HL-60 (cell line): ENCODE measurements around the gene SNX6.

Experiments used
- DNase-seq, 2 experiments: peaks; one replicate each; pipeline ENCODE4 v3.0.0-alpha.2; 2010 to 2020; ENCODE audit warnings: low read depth in 1 of 2, low spot score in 1 of 2
- H3K27ac ChIP-seq: fragments of 250-450 bp; sonication (Bioruptor Pico); replicated peaks from 2 replicates; pipeline ENCODE4 v1.5.1; 2020; ENCODE audit warnings: mild to moderate bottlenecking, moderate library complexity
- H3K27me3 ChIP-seq: fragments of 250-450 bp; sonication (Bioruptor Pico); 2 replicates; pipeline ENCODE4 v1.5.1; 2021; ENCODE audit warnings: mild to moderate bottlenecking, moderate library complexity; ENCODE audit not compliant: insufficient read depth, poor library complexity, severe bottlenecking
- H3K4me3 ChIP-seq: replicated peaks from 2 replicates; pipeline ENCODE4 v1.5.1; 2011; ENCODE audit warnings: mild to moderate bottlenecking, control low read depth, low read length; ENCODE audit not compliant: insufficient read depth
- GABPA ChIP-seq: IDR thresholded peaks from 2 replicates; pipeline ENCODE4 v1.6.1; 2012; ENCODE audit warnings: low read depth
- POLR2AphosphoS5 ChIP-seq: IDR thresholded peaks from 2 replicates; pipeline ENCODE4 v1.6.1; 2012; ENCODE audit warnings: low read depth
- SPI1 ChIP-seq: IDR thresholded peaks from 2 replicates; pipeline ENCODE4 v1.6.1; 2012; ENCODE audit warnings: low read depth, mild to moderate bottlenecking, borderline replicate concordance
- TF ChIP-seq, protein P1 (sequence below): IDR thresholded peaks from one replicate; pipeline ENCODE4 v1.5.1; 2011; ENCODE audit warnings: low read length, control low read depth, inconsistent platforms; ENCODE audit not compliant: insufficient read depth
- TF ChIP-seq, protein P2 (sequence below): IDR thresholded peaks from 2 replicates; pipeline ENCODE4 v1.6.1; 2012; ENCODE audit warnings: low read depth; ENCODE audit not compliant: insufficient replicate concordance

The SNX6 gene

DNA sequence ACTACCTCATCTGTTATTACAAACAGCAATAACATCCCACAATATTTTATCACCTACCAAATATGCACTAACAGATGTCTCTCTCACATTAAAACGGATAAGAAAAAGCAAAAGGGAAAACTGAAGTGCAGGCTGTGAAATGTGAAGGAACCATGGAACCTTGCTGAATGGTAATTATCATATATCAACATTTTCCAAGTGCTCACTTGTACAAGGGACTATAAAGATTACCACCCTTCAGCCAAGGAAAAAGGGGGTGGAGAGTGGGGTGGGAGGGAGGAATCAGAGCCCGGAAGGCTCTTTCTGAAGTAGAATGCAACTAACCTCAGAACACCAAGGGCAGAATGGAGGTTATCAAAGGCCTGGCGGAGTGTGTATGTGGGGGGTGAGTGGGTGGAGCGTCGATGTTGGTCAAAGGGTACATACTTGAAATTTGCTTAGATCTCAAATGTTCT lies 1.2 kb downstream of the SNX6 start:
- TF ChIP-seq, protein P1, sequence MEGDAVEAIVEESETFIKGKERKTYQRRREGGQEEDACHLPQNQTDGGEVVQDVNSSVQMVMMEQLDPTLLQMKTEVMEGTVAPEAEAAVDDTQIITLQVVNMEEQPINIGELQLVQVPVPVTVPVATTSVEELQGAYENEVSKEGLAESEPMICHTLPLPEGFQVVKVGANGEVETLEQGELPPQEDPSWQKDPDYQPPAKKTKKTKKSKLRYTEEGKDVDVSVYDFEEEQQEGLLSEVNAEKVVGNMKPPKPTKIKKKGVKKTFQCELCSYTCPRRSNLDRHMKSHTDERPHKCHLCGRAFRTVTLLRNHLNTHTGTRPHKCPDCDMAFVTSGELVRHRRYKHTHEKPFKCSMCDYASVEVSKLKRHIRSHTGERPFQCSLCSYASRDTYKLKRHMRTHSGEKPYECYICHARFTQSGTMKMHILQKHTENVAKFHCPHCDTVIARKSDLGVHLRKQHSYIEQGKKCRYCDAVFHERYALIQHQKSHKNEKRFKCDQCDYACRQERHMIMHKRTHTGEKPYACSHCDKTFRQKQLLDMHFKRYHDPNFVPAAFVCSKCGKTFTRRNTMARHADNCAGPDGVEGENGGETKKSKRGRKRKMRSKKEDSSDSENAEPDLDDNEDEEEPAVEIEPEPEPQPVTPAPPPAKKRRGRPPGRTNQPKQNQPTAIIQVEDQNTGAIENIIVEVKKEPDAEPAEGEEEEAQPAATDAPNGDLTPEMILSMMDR: no peak
- TF ChIP-seq GABPA (no peak), POLR2AphosphoS5 (no peak), SPI1 (no peak)
- TF ChIP-seq, protein P2, sequence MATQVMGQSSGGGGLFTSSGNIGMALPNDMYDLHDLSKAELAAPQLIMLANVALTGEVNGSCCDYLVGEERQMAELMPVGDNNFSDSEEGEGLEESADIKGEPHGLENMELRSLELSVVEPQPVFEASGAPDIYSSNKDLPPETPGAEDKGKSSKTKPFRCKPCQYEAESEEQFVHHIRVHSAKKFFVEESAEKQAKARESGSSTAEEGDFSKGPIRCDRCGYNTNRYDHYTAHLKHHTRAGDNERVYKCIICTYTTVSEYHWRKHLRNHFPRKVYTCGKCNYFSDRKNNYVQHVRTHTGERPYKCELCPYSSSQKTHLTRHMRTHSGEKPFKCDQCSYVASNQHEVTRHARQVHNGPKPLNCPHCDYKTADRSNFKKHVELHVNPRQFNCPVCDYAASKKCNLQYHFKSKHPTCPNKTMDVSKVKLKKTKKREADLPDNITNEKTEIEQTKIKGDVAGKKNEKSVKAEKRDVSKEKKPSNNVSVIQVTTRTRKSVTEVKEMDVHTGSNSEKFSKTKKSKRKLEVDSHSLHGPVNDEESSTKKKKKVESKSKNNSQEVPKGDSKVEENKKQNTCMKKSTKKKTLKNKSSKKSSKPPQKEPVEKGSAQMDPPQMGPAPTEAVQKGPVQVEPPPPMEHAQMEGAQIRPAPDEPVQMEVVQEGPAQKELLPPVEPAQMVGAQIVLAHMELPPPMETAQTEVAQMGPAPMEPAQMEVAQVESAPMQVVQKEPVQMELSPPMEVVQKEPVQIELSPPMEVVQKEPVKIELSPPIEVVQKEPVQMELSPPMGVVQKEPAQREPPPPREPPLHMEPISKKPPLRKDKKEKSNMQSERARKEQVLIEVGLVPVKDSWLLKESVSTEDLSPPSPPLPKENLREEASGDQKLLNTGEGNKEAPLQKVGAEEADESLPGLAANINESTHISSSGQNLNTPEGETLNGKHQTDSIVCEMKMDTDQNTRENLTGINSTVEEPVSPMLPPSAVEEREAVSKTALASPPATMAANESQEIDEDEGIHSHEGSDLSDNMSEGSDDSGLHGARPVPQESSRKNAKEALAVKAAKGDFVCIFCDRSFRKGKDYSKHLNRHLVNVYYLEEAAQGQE: no peak
- no peak for DNase-seq
- H3K27me3 ChIP-seq: no peaks in the 10 kb centered on the region
- H3K4me3 ChIP-seq: peak overlapping the region; percentile 98
- no peak overlapping the region for H3K27ac ChIP-seq

DNA sequence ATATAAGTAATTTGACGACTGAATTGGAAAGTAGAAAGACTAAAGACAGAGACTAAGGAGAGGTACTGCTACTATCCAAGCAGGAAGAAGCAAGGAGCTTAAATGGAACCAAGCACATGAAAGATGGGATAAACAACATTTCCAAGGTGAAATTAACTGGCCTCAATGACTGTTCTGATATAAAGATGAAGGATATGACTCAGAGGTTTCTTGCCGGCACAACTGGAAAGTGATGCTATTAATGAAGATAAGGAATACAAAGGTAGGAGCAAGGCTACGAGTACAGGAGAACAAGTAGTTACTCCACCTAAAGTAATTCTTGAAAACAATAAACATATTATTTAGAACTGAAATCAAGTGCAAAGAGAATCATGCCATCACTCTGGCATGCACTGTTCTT lies 6.4 kb downstream of the SNX6 start:
- DNase-seq: no peak
- Histone ChIP-seq H3K4me3 (no peak overlapping the region), H3K27me3 (no peaks in the 10 kb centered on the region), H3K27ac (no peak overlapping the region)
- TF ChIP-seq SPI1 (no peak), POLR2AphosphoS5 (no peak), GABPA (no peak)
- TF ChIP-seq, protein P2: no peak
- TF ChIP-seq, protein P1: no peak

DNA sequence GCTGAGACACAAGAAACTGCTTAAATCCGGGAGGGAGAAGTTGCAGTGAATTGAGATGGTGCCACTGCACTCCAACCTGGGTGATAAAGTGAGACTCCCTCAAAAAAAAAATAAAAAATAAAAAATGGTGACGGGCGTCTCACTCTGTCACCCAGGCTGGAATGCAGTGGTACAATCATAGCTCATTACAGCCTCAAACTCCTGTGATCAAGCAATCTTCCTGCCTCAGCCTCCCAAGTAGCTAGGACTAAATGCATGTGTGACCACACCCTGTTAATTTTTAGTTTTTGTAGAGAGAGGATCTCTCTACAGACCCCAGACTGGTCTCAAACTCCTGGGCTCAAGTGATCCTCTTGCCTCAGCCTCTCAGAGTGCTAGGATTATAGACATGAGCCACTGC lies 9.1 kb downstream of the SNX6 start:
- no peak for TF ChIP-seq GABPA
- TF ChIP-seq SPI1: no peak
- TF ChIP-seq, protein P1: no peak
- no peak for TF ChIP-seq POLR2AphosphoS5
- TF ChIP-seq, protein P2: no peak
- Histone ChIP-seq H3K4me3 (no peak overlapping the region), H3K27ac (no peak overlapping the region)

More for the DNA sequence above, 9.1 kb downstream of the SNX6 start:
- H3K27me3 ChIP-seq: no peaks in the 10 kb centered on the region
- no peak for DNase-seq
